GM20000 (cell line): ENCODE data around the gene SLC27A4.

Source experiments
- DNase-seq: peaks from one replicate; pipeline ENCODE4 v3.0.0; 2012; ENCODE audit warnings: low spot score
- CTCF ChIP-seq: IDR thresholded peaks from 2 replicates; pipeline ENCODE4 v1.5.1; 2012; ENCODE audit warnings: mild to moderate bottlenecking, control low read depth; ENCODE audit errors: extremely low read depth, missing control alignments

Gene SLC27A4

GRCh38 chr9:128405780-128406171, 65.4 kb downstream of the SLC27A4 start:
- TF ChIP-seq CTCF, result no peak
- no peak for DNase-seq

- no peak for TF ChIP-seq CTCF
These were observed 66.6 kb downstream of the SLC27A4 start for GRCh38 chr9:128406848-128407391.

GRCh38 chr9:128408963-128409431, 68.7 kb downstream of the SLC27A4 start:
- TF ChIP-seq CTCF, result no peak
- DNase-seq, result no peak

More at GRCh38 chr9:128406848-128407391, 66.6 kb downstream of the SLC27A4 start:
- DNase-seq, result no peak

- no peak for TF ChIP-seq CTCF
- DNase-seq, result no peak
These were observed 69.1 kb downstream of the SLC27A4 start for GRCh38 chr9:128409450-128409849.

- DNase-seq, result no peak
- TF ChIP-seq CTCF, result no peak
These were observed 69.7 kb downstream of the SLC27A4 start for GRCh38 chr9:128409978-128410377.
